T-helper 2 cell (primary cell): ENCODE measurements around the gene HECA.
"Not testable (repeated sequence)": the region's sequence is repeated elsewhere in the genome, so short reads cannot be mapped to it uniquely, and the experiment has no call there.

Source experiments
- DNase-seq, 5 experiments: peaks; one replicate each; pipeline versions ENCODE4 v3.0.0 to v3.0.0-alpha.2; 2012 to 2022

The HECA gene

DNA sequence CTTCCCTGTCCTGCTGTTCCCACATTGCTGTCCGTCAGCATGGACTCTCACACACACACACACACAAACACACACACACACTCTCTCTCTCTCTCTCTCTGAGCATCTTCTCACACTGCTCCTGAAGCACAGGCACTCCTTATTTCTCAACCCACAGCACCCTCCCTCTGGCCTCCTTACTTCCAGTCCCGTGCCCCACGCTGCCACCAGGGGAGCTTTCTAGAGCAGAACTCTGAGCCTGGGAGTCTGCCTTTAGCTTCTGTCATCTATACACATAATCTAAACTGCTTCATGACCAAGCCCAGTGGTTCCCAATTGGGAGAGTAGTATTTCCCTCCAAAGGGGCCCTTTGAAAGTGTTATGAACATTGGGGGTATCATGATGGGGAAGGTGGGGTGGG, 29.1 kb downstream of the HECA start:
- DNase-seq = peak in 2 of 5 experiments; percentile 21 to 40

DNA sequence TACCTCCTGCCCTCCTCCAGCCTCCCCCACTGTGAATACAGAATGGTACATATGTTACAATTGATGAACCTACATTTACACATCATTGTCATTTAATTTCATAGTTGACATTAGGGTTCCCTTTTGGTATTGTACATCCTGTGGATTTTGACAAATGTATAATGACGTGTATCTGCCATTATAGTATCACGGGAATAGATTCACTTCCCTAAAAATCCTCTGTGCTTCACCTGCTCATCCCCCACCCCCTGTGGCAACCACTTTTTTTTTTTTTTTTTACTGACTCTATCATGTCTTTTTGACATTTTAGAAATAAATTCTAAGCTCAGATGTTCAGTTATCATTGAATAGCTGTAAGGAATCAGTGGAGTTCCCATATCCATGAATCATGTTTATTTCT, 30.4 kb downstream of the HECA start:
- DNase-seq = no peak

DNA sequence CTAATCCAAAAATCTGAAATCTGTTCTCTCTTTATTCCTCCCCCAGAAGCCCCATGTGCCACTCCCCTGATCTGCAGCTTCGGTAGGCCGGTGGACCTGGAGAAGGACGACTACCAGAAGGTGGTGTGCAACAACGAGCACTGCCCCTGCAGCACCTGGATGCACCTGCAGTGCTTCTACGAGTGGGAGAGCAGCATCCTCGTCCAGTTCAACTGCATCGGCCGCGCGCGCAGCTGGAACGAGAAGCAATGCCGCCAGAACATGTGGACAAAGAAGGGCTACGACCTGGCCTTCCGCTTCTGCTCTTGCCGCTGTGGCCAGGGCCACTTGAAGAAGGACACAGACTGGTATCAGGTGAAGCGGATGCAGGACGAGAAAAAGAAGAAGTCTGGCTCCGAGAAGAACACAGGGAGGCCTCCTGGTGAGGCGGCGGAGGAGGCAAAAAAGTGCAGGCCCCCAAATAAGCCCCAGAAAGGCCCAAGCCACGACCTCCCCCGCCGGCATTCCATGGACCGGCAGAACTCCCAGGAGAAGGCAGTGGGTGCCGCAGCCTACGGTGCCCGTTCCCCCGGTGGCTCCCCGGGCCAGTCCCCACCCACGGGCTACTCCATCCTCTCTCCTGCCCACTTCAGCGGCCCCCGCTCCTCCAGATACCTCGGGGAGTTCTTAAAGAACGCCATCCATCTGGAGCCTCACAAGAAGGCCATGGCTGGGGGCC, 31.5 kb downstream of the HECA start:
- no peak for DNase-seq

DNA sequence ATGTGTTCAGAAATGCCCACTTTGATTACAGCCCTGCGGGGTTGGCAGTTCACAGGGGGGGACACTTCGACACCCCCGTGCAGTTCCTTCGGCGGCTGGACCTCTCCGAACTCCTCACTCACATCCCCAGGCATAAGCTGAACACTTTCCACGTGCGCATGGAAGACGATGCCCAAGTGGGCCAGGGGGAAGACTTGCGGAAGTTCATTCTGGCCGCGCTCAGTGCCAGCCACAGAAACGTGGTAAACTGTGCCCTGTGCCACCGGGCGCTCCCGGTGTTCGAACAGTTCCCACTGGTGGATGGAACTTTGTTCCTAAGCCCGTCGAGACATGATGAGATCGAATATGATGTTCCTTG, 32.1 kb downstream of the HECA start:
- no peak for DNase-seq

DNA sequence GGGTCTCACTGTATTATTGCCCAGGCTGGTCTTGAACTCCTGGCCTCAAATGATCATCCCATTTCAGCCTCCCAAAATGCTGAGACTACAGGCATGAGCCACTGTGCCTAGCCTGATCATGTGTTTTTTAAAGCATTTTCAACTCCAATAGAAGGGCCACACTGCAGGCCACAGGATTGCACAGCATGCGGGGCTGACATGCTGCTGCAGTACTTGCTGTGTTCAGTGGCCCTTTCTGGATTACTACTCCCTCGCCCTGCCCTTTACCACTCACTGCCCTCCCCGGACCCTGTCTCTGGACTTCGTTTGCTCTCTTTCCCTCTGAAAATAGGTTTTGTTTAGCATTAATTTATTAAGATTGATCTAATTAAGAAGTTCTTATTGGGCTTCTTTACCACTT, 37.3 kb downstream of the HECA start:
- no peak for DNase-seq

DNA sequence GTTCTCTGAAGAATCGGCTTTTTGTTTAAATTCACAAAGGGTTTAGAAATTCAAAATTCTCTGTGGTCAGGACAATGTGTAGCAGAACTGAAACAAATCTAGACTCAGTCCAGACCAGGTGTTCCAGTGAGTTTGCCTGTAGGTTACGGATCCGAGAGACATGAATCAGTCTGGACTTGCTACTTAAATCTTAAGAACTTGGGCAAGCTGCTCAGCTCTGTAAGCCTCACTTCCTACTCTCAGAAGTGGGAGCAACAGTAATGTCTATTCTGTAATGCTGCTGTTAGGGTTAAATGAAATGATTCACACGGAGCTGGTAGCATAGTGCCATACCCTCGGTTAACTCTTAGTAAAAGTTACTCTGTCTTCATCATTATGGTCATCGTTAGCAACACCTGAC, 37.7 kb downstream of the HECA start:
- no peak for DNase-seq

DNA sequence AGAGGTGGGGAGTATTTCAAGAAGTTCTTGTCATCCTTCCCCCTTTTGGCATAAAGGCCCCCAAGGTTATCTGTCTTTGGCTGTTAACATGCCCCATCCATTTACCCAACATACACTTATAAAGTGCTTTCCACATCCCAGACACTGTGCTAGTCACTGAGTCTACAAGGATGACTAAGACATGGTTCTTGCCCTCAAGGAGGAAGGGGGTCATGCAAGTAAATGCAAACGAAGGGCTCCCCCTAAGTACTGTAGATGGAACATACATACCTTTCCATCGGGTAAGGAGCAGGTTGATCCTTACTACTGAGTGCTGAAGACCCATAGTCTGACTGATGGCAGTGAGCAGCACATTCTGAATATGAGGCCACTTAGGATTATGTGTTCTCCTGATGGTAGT, 38.3 kb downstream of the HECA start:
- peak in 2 of 5 experiments; percentile 32 to 68 for DNase-seq

DNA sequence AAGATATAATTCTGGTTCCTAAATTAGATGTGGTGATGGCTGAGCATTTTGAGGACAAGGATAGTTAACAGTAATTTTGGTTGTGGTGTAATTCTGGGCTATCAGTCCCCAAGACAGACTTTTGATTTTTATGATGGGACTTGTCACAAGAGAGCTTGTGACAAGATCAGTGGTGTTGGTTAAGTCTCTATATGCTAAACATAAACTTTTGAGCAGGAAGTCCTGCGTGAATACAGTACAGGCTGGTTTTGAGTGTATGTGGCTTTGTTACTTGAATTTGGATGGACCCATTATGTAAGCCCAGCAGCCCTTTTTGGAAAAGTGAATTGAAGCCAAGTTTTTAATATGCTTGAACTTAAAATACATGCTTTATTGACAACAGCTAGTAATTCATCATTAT, 38.9 kb downstream of the HECA start:
- peak in 1 of 5 experiments; percentile 69 for DNase-seq

DNA sequence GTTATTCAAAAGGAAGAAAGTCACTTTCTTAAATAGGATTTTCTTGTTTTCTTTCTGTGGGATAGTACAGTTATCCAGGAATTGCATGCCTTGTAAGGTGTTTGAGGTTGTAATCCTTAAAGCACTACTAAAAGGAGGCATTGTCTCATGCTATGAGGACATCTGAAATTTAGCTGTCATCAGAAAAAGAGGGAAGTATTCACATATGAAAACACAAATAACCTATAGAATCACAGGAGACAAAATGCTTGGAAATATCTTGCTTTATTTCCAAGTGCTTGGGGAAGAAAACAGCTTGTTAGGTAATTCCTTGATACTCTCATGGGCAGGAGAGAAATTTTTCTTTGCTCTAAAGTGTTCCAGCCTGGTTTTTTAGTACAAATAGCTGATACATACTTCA, 40.1 kb downstream of the HECA start:
- DNase-seq = no peak

DNA sequence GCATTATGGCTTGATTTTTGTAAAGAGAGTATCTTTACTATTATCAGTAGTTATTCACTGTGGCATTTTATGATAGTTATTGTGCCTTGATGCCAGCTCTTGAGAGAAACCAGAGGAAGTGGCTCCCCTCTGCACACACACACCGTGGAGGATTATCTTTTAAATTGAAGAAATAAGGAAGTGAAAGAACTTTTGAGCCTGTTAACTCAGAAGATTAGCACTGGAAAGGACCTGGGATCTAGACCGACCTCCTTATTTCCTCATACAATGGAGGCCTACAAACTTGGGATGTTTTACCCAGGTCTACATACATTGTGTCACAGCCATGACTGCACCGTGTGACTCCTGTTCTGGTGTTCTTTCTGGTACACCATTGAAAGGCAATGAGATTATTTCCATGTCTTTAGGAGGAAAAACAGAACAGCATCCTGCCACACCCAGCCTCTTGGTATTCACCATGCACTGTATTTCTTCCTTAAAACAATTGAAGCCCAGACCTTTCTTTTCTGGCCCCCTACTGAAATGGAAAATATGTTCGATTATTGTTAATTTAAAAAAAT, 40.6 kb downstream of the HECA start:
- peak in 1 of 5 experiments; percentile 43 for DNase-seq

DNA sequence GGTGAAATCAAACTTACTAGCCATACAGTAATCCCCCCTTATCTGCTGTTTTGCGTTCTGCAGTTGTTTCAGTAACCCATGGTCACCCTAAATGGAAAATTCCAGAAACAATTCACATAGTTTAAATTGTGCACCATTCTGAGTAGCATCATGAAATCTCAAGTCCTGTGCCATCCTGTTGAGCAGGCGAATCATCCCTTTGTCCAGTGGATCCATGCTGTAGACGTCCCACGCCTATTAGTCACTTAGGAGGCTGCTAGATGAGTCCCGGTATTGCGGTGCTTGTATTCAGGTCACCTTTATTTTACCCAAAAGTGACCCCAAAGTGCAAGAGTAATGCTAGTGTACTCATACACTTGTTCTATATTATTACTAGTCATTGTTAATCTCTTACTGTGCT, 46.4 kb downstream of the HECA start:
- DNase-seq = no peak

DNA sequence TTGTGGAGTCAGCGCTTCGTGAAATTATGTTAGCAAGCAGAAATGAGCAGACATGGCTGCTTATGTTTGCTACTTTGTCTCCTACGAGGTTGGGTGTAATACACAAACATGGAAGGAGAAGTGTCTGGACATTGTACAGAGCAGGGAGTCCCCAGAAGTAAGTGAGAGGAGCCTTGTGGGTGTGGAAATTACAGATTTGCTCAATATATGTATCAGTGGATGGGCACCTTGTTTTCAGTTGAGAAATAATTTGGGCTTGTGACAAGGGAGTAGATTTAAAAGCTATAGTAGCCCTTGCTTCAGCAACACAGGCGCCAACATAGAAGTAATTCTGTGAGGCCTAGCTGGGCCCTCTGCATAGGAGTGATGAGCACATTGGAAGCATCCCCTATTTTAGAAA, 49.2 kb downstream of the HECA start:
- no peak for DNase-seq

DNA sequence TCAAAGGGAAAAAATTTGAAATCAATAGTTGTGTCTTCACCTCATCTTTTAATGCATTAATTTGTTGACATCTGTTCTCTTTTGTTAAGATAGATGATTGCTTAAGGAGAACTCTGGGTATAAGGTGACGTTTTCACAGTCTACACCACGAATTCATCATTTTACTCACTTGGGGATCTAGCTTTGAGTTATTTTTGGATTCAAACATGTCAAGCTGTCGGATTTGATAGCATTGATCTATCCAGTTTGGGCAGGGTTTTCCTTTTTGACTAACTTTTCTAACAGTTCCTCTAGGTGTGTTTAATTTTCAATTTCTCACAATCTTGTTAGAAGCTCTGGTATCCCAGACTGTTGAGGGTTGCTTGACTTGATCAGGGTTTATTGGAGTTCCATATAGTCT, 49.6 kb downstream of the HECA start:
- DNase-seq = peak in 1 of 5 experiments; percentile 36

DNA sequence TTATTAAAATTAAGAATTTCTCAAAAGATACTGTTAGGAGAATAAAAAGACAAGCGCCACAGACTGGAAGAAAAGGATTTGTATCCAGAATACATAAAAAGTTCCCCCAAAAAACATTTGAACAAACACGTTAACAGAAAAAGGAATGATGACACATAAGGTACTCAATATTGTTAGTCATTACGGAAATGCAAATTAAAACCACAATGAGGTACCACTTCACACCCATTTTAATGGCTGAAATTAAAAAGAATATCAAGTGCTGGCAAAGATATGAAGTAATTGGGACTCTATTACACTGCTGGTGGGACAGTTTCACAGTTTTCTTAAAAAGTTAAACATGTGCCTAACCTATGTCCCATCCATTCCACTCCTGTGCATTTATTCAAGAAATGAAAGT, 51.4 kb downstream of the HECA start:
- peak in 1 of 5 experiments; percentile 52 for DNase-seq

DNA sequence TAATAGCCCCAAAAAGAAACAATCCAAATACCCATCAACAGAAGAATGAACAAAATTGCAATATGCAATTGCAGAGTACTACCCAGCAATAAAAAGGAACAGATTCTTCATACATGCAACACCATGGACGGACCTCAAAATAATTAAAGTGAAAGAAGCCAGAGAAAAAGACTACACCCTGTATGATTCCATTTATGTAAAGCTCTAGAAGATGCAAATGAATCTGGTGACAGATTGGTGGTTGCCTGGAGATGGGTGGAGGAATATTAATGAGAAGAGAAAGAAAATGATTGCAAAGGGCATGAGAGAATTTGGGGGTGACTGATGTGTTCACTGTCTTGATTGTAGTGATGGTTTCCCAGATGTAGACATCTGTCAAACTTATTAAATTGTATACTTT, 51.8 kb downstream of the HECA start:
- no peak for DNase-seq

DNA sequence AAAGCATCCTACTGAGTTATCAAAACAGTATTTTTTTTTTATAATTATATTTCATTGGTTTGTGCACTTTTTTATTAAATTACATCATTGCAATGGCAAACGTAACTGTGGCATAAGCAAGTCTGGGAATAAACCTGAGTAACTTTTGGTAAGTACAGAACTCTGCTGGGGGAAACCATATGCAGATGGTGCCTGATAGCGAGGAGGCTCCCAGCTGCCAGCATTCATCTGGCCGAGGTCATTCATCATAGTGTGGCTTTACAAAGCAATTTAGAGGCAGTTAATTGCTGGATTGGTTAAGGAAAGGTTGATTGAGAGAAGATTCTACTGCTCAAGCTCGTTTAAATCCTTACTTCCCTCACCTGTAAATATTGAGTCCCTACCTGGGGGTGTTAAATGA, 52.6 kb downstream of the HECA start:
- peak in 1 of 5 experiments; percentile 40 for DNase-seq

DNA sequence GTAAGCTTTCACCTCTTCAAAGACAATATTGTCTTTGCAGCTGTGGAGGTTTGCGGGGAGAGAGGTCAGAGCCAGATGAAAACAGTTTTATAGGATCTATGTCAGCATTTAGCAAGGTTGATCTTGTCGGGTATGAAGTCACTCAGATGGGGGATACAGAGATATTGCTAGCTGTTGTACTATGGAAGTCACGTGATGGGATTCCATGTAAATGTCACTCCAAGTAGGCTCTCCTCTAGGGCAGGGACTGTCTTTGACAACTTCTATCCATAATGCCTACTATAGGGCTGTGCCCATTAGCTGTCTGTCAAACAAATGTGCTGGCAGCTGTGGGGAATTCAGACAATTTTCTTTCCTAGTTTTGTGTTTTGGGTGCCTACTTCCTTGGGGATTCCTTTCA, 54.8 kb downstream of the HECA start:
- no peak for DNase-seq

DNA sequence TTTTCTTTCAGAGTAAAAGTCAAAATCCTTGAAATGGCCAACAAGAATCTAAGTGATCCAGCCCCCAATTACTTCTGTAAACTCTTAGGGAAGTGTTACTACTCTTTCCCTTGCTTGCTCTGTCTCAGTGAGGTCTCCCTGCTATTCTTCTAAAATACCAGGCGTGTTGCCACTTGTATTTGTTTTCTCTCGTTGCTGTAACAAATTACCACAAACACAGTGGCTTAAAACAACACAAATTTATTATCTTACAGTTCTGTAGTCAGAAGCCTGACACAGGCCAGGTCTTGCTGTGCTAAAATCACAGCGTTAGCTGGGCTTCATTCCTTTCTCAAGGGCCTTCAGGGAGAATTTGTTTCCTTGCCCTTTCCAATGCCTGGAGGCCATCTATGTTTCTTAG, 59.9 kb downstream of the HECA start:
- no peak for DNase-seq

DNA sequence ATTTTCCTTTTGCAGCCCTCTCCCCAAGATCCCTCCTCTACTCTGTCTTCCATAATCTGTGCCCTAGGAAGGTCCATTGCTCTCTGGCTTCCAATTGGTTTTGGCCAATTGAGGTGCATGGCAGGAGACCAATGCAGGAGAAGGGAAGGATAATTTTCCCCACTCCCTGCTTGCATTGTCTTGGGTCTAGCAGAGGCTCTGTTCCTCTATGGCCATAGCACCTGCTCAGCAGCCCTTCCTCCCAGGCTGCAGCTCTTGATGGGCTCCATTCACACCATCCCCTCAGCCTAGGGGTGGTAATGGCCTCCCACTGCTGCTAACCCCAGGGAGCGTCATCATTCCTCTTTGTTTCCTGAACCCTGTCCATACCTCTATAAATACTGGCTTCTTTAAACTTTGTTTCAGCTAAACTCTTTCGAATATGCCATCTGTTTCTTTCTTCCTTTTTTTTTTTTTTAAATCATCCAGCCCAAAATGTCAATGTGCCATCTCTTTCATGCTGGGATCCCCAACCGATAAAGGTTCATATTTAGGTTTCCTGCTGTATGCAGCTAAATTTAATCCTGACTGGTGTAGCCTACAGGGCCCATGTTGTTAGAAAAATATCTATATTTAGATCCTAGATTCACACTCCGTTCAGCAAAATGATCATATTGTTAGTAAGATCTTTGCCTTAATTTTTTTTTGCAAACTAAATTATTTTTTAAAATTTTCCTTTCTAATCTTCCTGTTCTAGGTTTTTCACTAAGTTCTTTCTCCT, 63.8 kb downstream of the HECA start:
- DNase-seq = no peak

DNA sequence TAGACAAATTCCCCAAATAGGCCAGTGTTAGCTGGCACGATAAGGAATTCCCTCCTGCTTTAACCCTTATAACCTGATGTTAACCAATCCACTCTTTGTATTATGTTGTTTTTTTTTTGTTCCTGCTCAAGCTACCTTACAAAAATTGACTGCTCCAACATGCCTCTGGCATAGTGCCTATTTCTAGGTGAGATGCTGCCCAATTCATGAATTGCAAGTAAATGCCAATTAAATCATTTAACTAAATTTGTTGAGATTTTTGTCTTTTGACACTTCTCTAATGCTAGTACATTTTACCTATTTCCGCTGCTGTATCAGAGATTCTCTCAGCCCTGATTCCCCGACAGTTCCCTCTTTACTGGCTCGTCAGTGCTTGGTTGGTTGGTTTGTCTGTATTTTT, 66.5 kb downstream of the HECA start:
- DNase-seq = no peak

DNA sequence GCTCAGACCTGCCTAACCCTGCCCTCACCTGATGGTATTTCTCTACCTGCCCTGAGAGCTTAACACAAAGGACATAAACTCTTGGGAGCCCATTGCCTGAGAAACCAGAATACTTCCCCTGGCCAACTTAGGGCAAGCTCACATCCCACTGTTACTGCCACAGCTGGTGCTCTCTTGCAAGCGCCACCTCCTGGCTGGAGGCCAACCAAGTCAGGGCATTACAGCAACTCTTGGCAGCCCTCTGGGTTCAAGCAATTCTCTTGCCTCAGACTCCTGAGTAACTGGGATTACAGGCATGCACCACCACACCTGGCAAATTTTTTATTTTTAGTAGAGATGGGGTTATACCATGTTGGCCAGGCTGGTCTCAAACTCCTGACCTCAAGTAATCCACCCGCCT, 70.1 kb downstream of the HECA start:
- no peak for DNase-seq

DNA sequence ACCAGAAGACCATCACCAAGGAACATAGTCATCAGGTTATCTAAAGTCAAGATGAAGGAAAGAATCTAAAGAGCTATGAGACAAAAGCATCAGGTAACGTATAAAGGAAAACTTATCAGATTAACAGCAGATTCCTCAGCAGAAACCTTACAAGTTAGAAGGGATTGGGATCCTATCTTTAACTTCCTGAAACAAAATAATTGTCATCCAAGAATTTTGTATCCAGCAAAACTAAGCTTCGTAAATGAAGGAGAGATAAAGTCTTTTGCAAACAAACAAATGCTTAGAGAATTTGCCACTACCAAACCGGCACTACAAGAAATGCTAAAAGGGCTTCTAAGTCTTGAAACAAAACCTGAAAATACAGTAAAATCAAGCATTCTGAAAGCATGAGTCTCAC, 71.0 kb downstream of the HECA start:
- DNase-seq = no peak

DNA sequence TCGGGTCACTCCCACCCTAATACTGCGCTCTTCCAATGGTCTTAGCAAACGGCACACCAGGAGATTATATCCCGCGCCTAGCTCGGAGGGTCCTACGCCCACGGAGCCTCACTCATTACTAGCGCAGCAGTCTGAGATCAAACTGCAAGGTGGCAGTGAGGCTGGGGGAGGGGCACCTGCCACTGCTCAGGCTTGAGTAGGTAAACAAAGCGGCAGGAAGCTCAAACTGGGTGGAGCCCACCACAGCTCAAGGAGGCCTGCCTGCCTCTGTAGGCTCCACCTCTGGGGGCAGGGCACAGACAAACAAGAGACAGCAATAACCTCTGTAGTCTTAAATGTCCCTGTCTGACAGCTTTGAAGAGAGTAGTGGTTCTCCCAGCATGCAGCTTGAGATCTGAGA, 75.9 kb downstream of the HECA start:
- DNase-seq = peak in 1 of 5 experiments; percentile 69

DNA sequence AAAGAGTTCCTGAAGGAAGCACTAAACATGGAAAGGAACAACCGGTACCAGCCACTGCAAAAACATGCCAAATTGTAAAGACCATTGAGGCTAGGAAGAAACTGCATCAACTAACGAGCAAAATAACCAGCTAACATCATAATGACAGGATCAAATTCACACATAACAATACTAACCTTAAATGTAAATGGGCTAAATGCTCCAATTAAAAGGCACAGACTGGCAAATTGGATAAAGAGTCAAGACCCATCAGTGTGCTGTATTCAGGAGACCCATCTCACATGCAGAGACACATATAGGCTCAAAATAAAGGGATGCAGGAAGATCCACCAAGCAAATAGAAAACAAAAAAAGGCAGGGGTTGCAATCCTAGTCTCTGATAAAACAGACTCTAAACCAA, 77.6 kb downstream of the HECA start:
- DNase-seq = not testable (repeated sequence)
